Activated CD8-positive, alpha-beta T cell treated with anti-CD3 and anti-CD28 coated beads, Interleukin-2, amount 10 ng/mL, durations not matched to agents 7 days and 5 days (primary cell): ENCODE data around the gene AKAP13. TPM values are rescaled to one million over a fixed set of nuclear protein-coding genes. Genes with fewer than 3 reads are reported as not detected.

Experiments used
- ATAC-seq: fragments of 150-1000 bp; cut with Tn5 transposase; one replicate; pipeline ENCODE4 v1.10.0; 2021; ENCODE audit warnings: moderate library complexity
- CTCF ChIA-PET: fragments of 350-600 bp; sonication (Branson Sonifier 250); formaldehyde crosslinking; loops from one replicate; lab custom pipeline; 2021; ENCODE audit warnings: antibody characterized with exemption; lab: Charles Lee
- POLR2A ChIA-PET: fragments of 350-600 bp; sonication (Branson Sonifier 250); formaldehyde crosslinking; loops from one replicate; lab custom pipeline; 2021; ENCODE audit warnings: antibody characterized with exemption; lab: Charles Lee
- DNase-seq: peaks from one replicate; pipeline ENCODE4 v3.0.0-alpha.2; 2020
- H3K27ac Mint-ChIP-seq: one replicate; pipeline ENCODE4 v1.8.0; 2021; ENCODE audit warnings: mild to moderate bottlenecking, mixed read lengths
- H3K27me3 Mint-ChIP-seq: one replicate; pipeline ENCODE4 v1.8.0; 2021; ENCODE audit warnings: low read depth, mixed read lengths
- H3K36me3 Mint-ChIP-seq: one replicate; pipeline ENCODE4 v1.8.0; 2021; ENCODE audit warnings: low read depth, mixed read lengths
- H3K4me1 Mint-ChIP-seq: one replicate; pipeline ENCODE4 v1.8.0; 2021; ENCODE audit warnings: low read depth, mixed read lengths
- H3K4me3 Mint-ChIP-seq: one replicate; pipeline ENCODE4 v1.8.0; 2021; ENCODE audit warnings: mild to moderate bottlenecking, mixed read lengths
- H3K9me3 Mint-ChIP-seq: one replicate; pipeline ENCODE4 v1.8.0; 2022; ENCODE audit warnings: mixed read lengths; ENCODE audit not compliant: insufficient read depth
- total RNA-seq, 2 experiments: library from RNA; stranded (reverse); gene quantifications; one replicate each; pipeline ENCODE4 v1.2.3, GENCODE V29; 2021

AKAP13 gene
- total RNA-seq, 2 experiments from 2014 or later = 112 to 117 TPM

DNA sequence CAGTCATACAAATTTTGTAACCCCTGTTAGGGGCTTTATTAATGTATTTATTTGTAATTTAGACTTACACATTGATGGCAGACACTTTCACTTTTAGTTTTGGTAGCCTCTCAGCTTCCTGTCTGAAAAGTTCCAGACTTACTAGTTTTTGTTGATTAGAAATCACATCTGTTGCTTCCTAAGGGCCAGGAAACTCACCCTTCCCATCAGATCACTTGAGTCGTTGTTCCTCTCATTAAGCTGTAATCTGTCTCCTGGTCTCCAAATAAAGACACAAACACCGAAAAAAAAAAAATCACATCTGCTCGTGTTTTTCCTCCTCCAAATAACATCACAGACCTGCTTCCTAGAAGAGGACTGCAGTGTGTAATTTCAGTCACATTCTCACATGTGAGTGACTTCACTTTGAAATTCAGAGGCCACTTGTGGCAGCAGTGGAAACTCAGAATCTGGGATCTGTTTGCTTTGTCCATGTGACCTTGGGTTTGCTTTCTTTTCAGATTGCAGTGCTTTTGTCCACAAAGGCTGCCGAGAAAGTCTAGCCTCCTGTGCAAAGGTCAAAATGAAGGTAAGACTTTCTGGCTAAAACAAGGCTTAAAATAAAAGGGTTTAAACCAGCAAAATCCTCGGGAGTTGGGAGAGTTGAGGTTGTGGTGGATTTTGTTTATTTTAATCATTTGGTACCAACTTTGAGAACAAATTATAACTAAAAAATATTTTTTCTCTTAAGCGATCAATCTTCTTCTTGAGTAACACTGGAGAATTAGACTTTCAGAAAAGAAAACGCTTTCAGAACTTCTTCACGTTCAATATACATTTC, 327.3 kb downstream of the AKAP13 start:
- ATAC-seq = peak; percentile 20
- peak overlapping the region; percentile 91 for H3K27ac Mint-ChIP-seq
- no peaks in the 10 kb centered on the region for H3K9me3 Mint-ChIP-seq
- H3K4me1 Mint-ChIP-seq = peaks cover 54% of the 10 kb centered on the region
- H3K36me3 Mint-ChIP-seq = peaks cover 64% of the 10 kb centered on the region
- H3K27me3 Mint-ChIP-seq = no peaks in the 10 kb centered on the region
- POLR2A ChIA-PET = interaction anchor here (0.6 to 9.4 kb wide), 6 partner anchors 16 to 326 kb away, joined by 3 to 174 read pairs (median 3); no protein-coding TSS in a partner anchor
- CTCF ChIA-PET = interaction anchor here (0.9 to 6.6 kb wide), 5 partner anchors 16 to 412 kb away, joined by 3 to 79 read pairs (median 3); no protein-coding TSS in a partner anchor
- no peak for DNase-seq
- H3K4me3 Mint-ChIP-seq = peak overlapping the region; percentile 71

DNA sequence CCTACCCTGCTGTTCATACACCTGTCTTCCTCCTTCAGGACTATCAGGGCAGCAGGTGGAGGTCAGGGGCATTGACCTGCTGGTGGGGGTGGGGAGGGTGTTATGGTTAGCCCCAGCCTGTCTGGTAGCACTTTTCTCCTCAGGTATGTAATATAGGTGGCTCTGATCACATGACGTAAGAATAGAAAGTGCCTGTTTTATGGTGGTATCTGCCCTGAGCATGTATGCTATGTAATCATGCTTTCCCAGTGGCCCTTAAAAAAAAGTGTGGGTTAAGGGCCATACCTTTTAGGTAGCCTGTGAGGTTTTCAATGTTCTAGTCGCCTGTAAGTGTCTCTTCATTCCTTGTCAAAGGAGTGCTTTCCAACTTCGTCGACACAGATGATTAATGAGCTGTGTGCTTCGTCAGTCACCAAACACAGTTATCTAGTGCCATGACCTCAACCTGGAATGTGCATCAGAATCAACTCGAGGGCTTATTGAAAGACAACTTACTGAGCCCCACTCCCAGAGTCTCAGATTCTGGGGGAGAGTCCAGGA, 328.1 kb downstream of the AKAP13 start:
- ChIA-PET POLR2A (no interaction called here), CTCF (no interaction called here)
- Mint-ChIP-seq H3K27me3 (no peaks in the 10 kb centered on the region), H3K36me3 (peaks cover 68% of the 10 kb centered on the region), H3K27ac (peak overlapping the region; percentile 68), H3K4me1 (peaks cover 47% of the 10 kb centered on the region), H3K4me3 (peak overlapping the region; percentile 30), H3K9me3 (no peaks in the 10 kb centered on the region)
- DNase-seq = no peak
- ATAC-seq = no peak

DNA sequence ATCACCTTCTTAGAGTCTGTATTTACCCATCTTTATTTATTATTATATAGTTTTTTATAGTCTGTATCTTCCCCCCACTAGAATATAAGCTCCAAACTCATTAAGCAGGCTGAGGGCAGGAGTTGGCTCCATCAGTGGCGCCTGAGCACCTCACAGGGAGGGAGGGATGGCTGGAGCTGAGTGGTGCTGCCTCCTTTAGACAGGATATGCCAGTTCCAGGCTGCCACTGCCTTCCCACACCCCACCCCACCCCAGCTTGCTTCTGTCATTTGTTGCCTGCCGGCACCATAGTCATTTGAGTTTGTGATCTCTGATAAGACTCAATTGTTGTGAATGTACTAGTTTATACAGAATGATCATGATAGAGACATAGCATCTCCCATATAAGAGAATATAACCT, 328.8 kb downstream of the AKAP13 start:
- ATAC-seq = no peak
- H3K27me3 Mint-ChIP-seq = no peaks in the 10 kb centered on the region
- H3K4me1 Mint-ChIP-seq = peaks cover 40% of the 10 kb centered on the region
- H3K36me3 Mint-ChIP-seq = peaks cover 69% of the 10 kb centered on the region
- H3K4me3 Mint-ChIP-seq = no peak overlapping the region
- POLR2A ChIA-PET = no interaction called here
- H3K27ac Mint-ChIP-seq = no peak overlapping the region
- no peaks in the 10 kb centered on the region for H3K9me3 Mint-ChIP-seq
- CTCF ChIA-PET = no interaction called here
- DNase-seq = no peak

DNA sequence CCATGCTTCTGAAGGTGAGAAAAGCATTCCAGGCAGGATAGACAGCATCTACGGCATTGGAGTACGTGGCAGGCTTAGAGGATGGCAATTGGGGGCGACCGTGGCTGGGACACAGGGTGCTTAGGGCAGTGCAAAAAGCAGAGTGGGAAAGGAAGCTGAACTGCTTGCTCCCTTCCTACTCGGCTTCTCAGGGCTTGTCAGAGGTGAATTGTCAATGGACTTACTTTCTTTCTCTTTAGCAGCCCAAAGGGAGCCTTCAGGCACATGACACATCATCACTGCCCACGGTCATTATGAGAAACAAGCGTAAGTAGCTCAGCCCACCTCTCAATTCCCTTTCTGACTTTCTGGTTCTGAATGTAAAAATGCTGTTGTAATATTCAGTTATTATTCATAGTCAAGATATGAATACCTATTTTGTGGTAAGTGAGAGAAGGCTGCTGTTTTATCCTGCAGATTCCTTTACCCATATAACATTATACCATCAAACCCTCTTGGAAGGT, 330.0 kb downstream of the AKAP13 start:
- H3K27me3 Mint-ChIP-seq = no peaks in the 10 kb centered on the region
- H3K4me1 Mint-ChIP-seq = peaks cover 31% of the 10 kb centered on the region
- ATAC-seq = no peak
- H3K27ac Mint-ChIP-seq = no peak overlapping the region
- CTCF ChIA-PET = interaction anchor here (0.7 kb wide), 1 partner anchor 23 kb away, joined by 3 read pairs; no protein-coding TSS in a partner anchor
- POLR2A ChIA-PET = interaction anchor here (0.5 to 1.6 kb wide), 2 partner anchors 21 to 133 kb away, joined by 4 to 8 read pairs; no protein-coding TSS in a partner anchor
- H3K4me3 Mint-ChIP-seq = no peak overlapping the region
- no peak for DNase-seq
- peaks cover 65% of the 10 kb centered on the region for H3K36me3 Mint-ChIP-seq
- no peaks in the 10 kb centered on the region for H3K9me3 Mint-ChIP-seq

DNA sequence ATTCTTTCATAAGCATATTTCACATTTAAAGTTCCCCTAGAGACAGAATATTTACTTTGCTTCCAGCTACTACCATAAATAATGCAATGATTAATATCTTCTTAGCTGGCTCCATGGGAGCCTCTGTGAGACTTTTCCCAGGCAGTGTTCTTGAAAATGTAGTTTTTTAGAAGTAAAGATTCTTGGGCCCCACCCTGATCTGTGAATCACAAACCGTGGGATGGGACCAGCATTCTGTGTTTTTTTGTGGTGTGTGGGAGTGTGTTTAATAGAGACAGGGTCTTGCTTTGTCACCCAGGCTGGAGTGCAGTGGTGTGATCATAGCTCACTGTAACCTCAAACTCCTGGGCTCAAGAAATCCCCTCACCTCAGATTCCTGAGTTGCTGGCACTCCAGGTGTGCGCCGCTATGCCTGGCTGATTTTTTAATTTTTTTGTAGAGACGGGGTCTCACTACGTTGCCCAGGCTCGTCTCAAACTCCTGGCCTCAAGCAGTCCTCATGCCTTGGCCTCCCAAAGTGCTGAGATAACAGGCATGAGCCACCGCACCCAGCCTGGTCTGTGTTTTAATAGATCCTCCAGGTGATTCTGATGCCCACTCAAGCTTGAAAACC, 331.3 kb downstream of the AKAP13 start:
- Mint-ChIP-seq H3K4me1 (peaks cover 18% of the 10 kb centered on the region), H3K9me3 (no peaks in the 10 kb centered on the region), H3K27ac (no peak overlapping the region), H3K36me3 (peaks cover 69% of the 10 kb centered on the region), H3K27me3 (no peaks in the 10 kb centered on the region), H3K4me3 (no peak overlapping the region)
- ChIA-PET CTCF (no interaction called here), POLR2A (interaction anchor here (0.6 kb wide), 1 partner anchor 20 kb away, joined by 3 read pairs; no protein-coding TSS in a partner anchor)
- ATAC-seq = no peak
- DNase-seq = no peak

DNA sequence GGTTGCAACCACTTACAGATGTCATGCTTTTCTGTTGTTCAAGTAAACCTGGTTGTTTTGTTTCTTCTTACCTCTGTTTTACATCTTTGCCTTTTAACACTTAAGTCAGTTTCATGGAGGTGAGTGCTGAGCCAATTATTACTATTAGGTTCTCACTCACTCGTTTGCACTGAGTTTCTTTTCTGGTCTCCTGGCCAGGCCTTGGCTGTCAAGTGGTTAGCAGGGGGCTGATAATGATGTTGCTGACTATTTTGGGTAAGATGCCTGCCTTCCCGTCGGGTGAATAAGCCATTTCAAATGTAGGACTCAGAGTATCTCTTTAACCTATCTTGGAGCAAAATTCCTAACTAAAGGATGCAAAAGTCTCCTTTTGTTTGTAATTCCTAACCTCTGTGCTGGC, 335.9 kb downstream of the AKAP13 start:
- no peak for ATAC-seq
- Mint-ChIP-seq H3K4me3 (no peak overlapping the region), H3K4me1 (peaks cover 3% of the 10 kb centered on the region), H3K9me3 (no peaks in the 10 kb centered on the region), H3K36me3 (peaks cover 77% of the 10 kb centered on the region), H3K27me3 (no peaks in the 10 kb centered on the region), H3K27ac (no peak overlapping the region)
- no peak for DNase-seq
- POLR2A ChIA-PET = no interaction called here
- CTCF ChIA-PET = no interaction called here

DNA sequence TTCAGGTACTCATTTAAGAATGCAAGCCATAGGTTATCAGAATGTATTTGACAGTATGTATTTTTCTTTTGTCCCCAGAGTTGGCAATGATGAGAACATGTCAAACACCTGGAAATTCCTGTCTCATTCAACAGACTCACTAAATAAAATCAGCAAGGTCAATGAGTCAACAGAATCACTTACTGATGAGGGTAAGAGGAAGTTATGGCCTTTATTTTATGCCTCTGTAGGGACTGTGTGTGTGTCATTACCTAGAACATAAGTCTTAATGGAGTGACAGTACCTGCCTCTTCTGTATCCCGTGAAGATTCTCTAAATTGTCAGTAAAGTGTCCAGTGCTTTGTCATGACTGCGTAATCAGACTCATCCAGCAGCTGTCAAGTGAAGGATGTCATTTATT, 336.8 kb downstream of the AKAP13 start:
- no peaks in the 10 kb centered on the region for H3K9me3 Mint-ChIP-seq
- ATAC-seq (no peak), DNase-seq (no peak)
- no peak overlapping the region for H3K4me3 Mint-ChIP-seq
- H3K27ac Mint-ChIP-seq = no peak overlapping the region
- no peaks in the 10 kb centered on the region for H3K27me3 Mint-ChIP-seq
- POLR2A ChIA-PET = no interaction called here
- CTCF ChIA-PET = no interaction called here
- peaks cover 79% of the 10 kb centered on the region for H3K36me3 Mint-ChIP-seq
- no peaks in the 10 kb centered on the region for H3K4me1 Mint-ChIP-seq

DNA sequence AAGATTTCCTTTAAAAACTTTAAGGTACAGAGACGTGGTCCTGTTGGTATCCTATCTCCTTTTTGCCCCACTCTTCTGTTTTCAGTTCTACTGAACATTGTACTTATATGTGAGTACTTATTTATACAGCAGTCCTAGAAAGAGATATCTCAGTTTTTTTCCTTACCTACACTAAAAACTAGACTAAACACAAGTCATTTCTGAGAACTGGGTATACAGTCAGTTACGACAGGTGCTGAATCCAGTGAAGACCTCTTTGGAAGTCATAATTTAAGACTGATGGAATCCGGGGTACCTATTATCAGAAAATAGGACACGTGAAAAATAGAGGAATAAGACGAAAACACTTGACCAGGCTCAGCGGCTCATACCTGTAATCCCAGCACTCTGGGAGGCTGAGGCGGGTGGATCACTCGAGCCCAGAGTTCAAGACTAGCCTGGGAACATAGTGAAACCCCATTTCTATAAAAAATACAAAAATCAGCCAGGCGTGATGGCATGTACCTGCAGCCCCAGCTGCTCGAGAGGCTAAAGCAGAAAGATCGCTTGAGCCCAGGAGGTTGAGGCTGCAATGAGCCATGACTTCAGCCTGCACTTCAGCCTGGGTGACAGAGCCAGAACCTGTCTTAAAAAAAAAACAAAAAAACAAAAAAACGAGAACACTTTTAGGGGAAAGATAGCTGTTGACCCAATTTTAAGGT, 338.0 kb downstream of the AKAP13 start:
- ATAC-seq = no peak

DNA sequence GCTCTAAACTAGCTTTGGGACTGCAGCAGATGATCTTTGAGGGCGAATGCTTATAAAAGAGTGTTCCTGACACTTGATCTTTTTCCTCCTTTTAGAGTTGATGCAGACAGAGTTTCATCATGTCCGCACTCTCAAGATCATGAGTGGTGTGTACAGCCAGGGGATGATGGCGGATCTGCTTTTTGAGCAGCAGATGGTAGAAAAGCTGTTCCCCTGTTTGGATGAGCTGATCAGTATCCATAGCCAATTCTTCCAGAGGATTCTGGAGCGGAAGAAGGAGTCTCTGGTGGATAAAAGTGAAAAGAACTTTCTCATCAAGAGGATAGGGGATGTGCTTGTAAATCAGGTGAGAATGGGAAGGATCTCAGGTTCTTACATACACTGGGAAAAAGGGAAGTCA, 338.6 kb downstream of the AKAP13 start:
- ChIA-PET POLR2A (interaction anchor here (0.6 kb wide), 1 partner anchor 13 kb away, joined by 3 read pairs; no protein-coding TSS in a partner anchor), CTCF (interaction anchor here (1.9 kb wide), 1 partner anchor 11 kb away, joined by 8 read pairs; no protein-coding TSS in a partner anchor)
- H3K9me3 Mint-ChIP-seq = no peaks in the 10 kb centered on the region
- peaks cover 79% of the 10 kb centered on the region for H3K36me3 Mint-ChIP-seq
- peaks cover 9% of the 10 kb centered on the region for H3K4me1 Mint-ChIP-seq
- DNase-seq (no peak), ATAC-seq (no peak)
- peak overlapping the region; percentile 16 for H3K27ac Mint-ChIP-seq
- H3K4me3 Mint-ChIP-seq = no peak overlapping the region
- no peaks in the 10 kb centered on the region for H3K27me3 Mint-ChIP-seq

More for the DNA sequence above, 338.0 kb downstream of the AKAP13 start:
- H3K27ac Mint-ChIP-seq = no peak overlapping the region
- ChIA-PET POLR2A (no interaction called here), CTCF (no interaction called here)
- DNase-seq = no peak
- H3K36me3 Mint-ChIP-seq = peaks cover 81% of the 10 kb centered on the region
- H3K4me3 Mint-ChIP-seq = no peak overlapping the region
- H3K9me3 Mint-ChIP-seq = no peaks in the 10 kb centered on the region
- H3K27me3 Mint-ChIP-seq = no peaks in the 10 kb centered on the region
- peaks cover 6% of the 10 kb centered on the region for H3K4me1 Mint-ChIP-seq

DNA sequence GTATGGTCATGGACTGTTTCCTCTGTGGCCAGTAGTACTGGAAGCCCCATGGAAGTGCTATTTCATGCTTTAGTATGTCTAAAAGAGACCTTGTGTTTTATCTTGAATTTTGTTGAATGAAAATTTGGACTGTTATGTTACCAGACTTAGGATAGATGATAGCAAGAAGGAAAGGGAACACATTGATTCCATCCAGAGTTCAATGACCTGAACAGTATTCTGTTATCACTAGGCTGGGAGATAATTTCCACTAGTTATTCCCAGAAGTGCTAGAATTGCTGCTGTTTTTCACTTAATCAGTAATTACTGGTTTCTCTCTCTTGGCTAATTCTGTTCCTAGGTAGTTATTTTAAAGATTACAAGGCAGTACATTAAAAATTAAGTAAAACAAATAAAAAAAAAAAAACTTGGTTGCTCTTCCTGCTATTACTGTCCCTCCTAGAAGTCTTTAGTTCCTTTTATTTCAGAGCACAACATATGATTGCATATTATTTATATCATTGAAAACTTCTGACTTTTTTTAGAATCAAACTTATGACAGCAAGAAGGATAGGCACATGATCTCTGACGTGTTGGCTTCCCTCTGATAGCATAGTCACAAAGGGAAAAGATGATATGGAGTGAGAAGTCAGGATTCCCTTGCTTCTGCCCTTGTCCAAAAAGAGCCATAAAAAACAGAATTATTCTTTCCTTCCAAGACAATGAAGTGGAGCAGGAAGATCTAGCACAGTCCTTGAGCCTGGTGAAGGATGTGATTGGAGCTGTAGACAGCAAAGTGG, 342.2 kb downstream of the AKAP13 start:
- Mint-ChIP-seq H3K4me1 (peaks cover 12% of the 10 kb centered on the region), H3K36me3 (peaks cover 77% of the 10 kb centered on the region), H3K27me3 (no peaks in the 10 kb centered on the region), H3K27ac (no peak overlapping the region), H3K4me3 (no peak overlapping the region), H3K9me3 (no peaks in the 10 kb centered on the region)
- DNase-seq = no peak
- ATAC-seq = no peak
- POLR2A ChIA-PET = no interaction called here
- CTCF ChIA-PET = no interaction called here
